ENCODE data around the gene SLC12A2.

GRCh38 chr5:128202320-128202719 lies 118.8 kb downstream of the SLC12A2 start:
- TF ChIP-seq SRF (IDR thresholded peaks at IDR 0.05; ENCODE audit: low read depth) (no peak), CTCF (IDR thresholded peaks at IDR 0.05 in 2 of 3, conservative IDR thresholded peaks at IDR 0.05 in 1 of 3; ENCODE audit: borderline replicate concordance in 1 of 3, insufficient read depth in 1 of 3, low read depth in 2 of 3, low read length in 2 of 3) (no peak), ELF1 (IDR thresholded peaks at IDR 0.05; ENCODE audit: borderline replicate concordance, low read depth) (no peak), MAX (IDR thresholded peaks at IDR 0.05) (no peak), POLR2A (IDR thresholded peaks at IDR 0.05; ENCODE audit: borderline replicate concordance, extremely low read depth, insufficient read depth, insufficient read length) (no peak), EZH2 (IDR thresholded peaks at IDR 0.05) (no peak), ATF3 (IDR thresholded peaks at IDR 0.05) (no peak), EZH2phosphoT487 (IDR thresholded peaks at IDR 0.05; ENCODE audit: borderline replicate concordance) (no peak), POLR2AphosphoS5 (IDR thresholded peaks at IDR 0.05; ENCODE audit: low read depth, low read length) (no peak), RAD21 (IDR thresholded peaks at IDR 0.05; ENCODE audit: low read depth) (no peak), CEBPB (IDR thresholded peaks at IDR 0.05; ENCODE audit: low read depth) (no peak), FOSL1 (IDR thresholded peaks at IDR 0.05; ENCODE audit: low read depth) (no peak)
- TF ChIP-seq, protein P1, sequence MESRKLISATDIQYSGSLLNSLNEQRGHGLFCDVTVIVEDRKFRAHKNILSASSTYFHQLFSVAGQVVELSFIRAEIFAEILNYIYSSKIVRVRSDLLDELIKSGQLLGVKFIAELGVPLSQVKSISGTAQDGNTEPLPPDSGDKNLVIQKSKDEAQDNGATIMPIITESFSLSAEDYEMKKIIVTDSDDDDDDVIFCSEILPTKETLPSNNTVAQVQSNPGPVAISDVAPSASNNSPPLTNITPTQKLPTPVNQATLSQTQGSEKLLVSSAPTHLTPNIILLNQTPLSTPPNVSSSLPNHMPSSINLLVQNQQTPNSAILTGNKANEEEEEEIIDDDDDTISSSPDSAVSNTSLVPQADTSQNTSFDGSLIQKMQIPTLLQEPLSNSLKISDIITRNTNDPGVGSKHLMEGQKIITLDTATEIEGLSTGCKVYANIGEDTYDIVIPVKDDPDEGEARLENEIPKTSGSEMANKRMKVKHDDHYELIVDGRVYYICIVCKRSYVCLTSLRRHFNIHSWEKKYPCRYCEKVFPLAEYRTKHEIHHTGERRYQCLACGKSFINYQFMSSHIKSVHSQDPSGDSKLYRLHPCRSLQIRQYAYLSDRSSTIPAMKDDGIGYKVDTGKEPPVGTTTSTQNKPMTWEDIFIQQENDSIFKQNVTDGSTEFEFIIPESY (IDR thresholded peaks at IDR 0.05; ENCODE audit: extremely low read depth, insufficient replicate concordance, low read length): no peak
- TF ChIP-seq, protein P2, sequence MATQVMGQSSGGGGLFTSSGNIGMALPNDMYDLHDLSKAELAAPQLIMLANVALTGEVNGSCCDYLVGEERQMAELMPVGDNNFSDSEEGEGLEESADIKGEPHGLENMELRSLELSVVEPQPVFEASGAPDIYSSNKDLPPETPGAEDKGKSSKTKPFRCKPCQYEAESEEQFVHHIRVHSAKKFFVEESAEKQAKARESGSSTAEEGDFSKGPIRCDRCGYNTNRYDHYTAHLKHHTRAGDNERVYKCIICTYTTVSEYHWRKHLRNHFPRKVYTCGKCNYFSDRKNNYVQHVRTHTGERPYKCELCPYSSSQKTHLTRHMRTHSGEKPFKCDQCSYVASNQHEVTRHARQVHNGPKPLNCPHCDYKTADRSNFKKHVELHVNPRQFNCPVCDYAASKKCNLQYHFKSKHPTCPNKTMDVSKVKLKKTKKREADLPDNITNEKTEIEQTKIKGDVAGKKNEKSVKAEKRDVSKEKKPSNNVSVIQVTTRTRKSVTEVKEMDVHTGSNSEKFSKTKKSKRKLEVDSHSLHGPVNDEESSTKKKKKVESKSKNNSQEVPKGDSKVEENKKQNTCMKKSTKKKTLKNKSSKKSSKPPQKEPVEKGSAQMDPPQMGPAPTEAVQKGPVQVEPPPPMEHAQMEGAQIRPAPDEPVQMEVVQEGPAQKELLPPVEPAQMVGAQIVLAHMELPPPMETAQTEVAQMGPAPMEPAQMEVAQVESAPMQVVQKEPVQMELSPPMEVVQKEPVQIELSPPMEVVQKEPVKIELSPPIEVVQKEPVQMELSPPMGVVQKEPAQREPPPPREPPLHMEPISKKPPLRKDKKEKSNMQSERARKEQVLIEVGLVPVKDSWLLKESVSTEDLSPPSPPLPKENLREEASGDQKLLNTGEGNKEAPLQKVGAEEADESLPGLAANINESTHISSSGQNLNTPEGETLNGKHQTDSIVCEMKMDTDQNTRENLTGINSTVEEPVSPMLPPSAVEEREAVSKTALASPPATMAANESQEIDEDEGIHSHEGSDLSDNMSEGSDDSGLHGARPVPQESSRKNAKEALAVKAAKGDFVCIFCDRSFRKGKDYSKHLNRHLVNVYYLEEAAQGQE (IDR thresholded peaks at IDR 0.05; ENCODE audit: low read depth): no peak

Data from HCT116 (cell line).